Measurements from ENCODE around the gene CPSF4.

Gene CPSF4

GRCh38 chr7:99457650-99458493 is 19.1 kb downstream of the CPSF4 start:
- Histone ChIP-seq H3K79me2 (ENCODE audit: insufficient read depth, low read length) (peaks cover 46% of the 10 kb centered on the region), H3K9ac (ENCODE audit: low read length) (no peak overlapping the region), H3K9me3 (ENCODE audit: insufficient read depth, low read length) (no peaks in the 10 kb centered on the region), H3K27me3 (ENCODE audit: low read length) (no peaks in the 10 kb centered on the region), H3K4me3 (ENCODE audit: insufficient read depth, low read length, poor library complexity, severe bottlenecking) (no peak overlapping the region), H3F3A (ENCODE audit: insufficient read depth) (peaks cover 26% of the 10 kb centered on the region), H2AFZ (ENCODE audit: low read depth, low read length, severe bottlenecking) (no peak overlapping the region), H4K20me1 (ENCODE audit: low read depth, low read length) (peaks cover 4% of the 10 kb centered on the region; the same call in 1 of the 2 replicates), H3K36me3 (ENCODE audit: low read length) (peaks cover 11% of the 10 kb centered on the region), H3K27ac (ENCODE audit: low read depth, low read length) (no peak overlapping the region), H3K9me2 (replicated peaks; ENCODE audit: insufficient read depth, low read length) (no peaks in the 10 kb centered on the region), H3K4me2 (ENCODE audit: low read depth, low read length, poor library complexity, severe bottlenecking) (no peak overlapping the region)
- TF ChIP-seq CTCF (IDR thresholded peaks at IDR 0.05; ENCODE audit: insufficient read depth, low read length, poor library complexity, severe bottlenecking) (no peak), EZH2phosphoT487 (conservative IDR thresholded peaks at IDR 0.05; ENCODE audit: low read length) (no peak)

- peaks cover 26% of the 10 kb centered on the region for H3F3A ChIP-seq (ENCODE audit: insufficient read depth)
- H2AFZ ChIP-seq (ENCODE audit: low read depth, low read length, severe bottlenecking) = no peak overlapping the region
- no peaks in the 10 kb centered on the region for H3K27me3 ChIP-seq (ENCODE audit: low read length)
- H3K9ac ChIP-seq (ENCODE audit: low read length) = no peak overlapping the region
- H3K4me3 ChIP-seq (ENCODE audit: insufficient read depth, low read length, poor library complexity, severe bottlenecking) = no peak overlapping the region
- TF ChIP-seq CTCF (IDR thresholded peaks at IDR 0.05; ENCODE audit: insufficient read depth, low read length, poor library complexity, severe bottlenecking) (peak; percentile 64), EZH2phosphoT487 (conservative IDR thresholded peaks at IDR 0.05; ENCODE audit: low read length) (no peak)
- peaks cover 18% of the 10 kb centered on the region for H3K36me3 ChIP-seq (ENCODE audit: low read length)
- no peaks in the 10 kb centered on the region for H3K9me3 ChIP-seq (ENCODE audit: insufficient read depth, low read length)
- H4K20me1 ChIP-seq (ENCODE audit: low read depth, low read length) = peaks cover 4% of the 10 kb centered on the region; the same call in 1 of the 2 replicates
- H3K27ac ChIP-seq (ENCODE audit: low read depth, low read length) = no peak overlapping the region
- H3K9me2 ChIP-seq (replicated peaks; ENCODE audit: insufficient read depth, low read length) = no peaks in the 10 kb centered on the region
- H3K4me2 ChIP-seq (ENCODE audit: low read depth, low read length, poor library complexity, severe bottlenecking) = no peak overlapping the region
- H3K79me2 ChIP-seq (ENCODE audit: insufficient read depth, low read length) = peaks cover 58% of the 10 kb centered on the region
These were observed 20.3 kb downstream of the CPSF4 start for GRCh38 chr7:99459087-99459486.

- Histone ChIP-seq H3K9me2 (replicated peaks; ENCODE audit: insufficient read depth, low read length) (no peaks in the 10 kb centered on the region), H3K36me3 (ENCODE audit: low read length) (peaks cover 18% of the 10 kb centered on the region), H3K9ac (ENCODE audit: low read length) (no peak overlapping the region), H3K27me3 (ENCODE audit: low read length) (no peaks in the 10 kb centered on the region), H3K27ac (ENCODE audit: low read depth, low read length) (no peak overlapping the region), H2AFZ (ENCODE audit: low read depth, low read length, severe bottlenecking) (no peak overlapping the region), H4K20me1 (ENCODE audit: low read depth, low read length) (peaks cover 4% of the 10 kb centered on the region; the same call in 1 of the 2 replicates), H3K4me2 (ENCODE audit: low read depth, low read length, poor library complexity, severe bottlenecking) (no peak overlapping the region), H3K4me3 (ENCODE audit: insufficient read depth, low read length, poor library complexity, severe bottlenecking) (no peak overlapping the region), H3F3A (ENCODE audit: insufficient read depth) (peaks cover 26% of the 10 kb centered on the region), H3K79me2 (ENCODE audit: insufficient read depth, low read length) (peaks cover 74% of the 10 kb centered on the region), H3K9me3 (ENCODE audit: insufficient read depth, low read length) (no peaks in the 10 kb centered on the region)
- TF ChIP-seq CTCF (IDR thresholded peaks at IDR 0.05; ENCODE audit: insufficient read depth, low read length, poor library complexity, severe bottlenecking) (no peak), EZH2phosphoT487 (conservative IDR thresholded peaks at IDR 0.05; ENCODE audit: low read length) (no peak)
These were observed 21.9 kb downstream of the CPSF4 start for GRCh38 chr7:99460651-99461050.
